ENCODE measurements around the gene GUCY2F.

GUCY2F gene

DNA sequence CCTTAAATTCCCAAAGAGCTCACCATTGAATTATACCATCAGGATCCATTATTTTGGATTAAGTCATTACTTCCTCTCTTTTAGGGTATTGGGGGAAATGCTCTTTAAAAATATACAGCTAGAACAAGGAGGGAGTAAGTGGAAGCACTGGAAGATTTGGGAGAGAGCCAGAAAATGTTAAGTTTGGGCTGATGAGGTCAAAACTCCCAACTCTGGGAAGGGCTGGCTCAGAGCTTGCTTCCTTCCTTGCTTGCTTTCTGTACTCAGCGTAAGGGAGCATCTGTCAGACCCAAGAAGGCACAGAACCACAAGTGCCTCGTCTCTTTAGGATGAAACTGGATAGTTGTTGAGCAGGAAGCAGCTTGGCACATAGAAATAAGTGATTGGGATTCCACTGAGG is 138.2 kb downstream of the GUCY2F start:
- DNase-seq (ENCODE audit: low read depth in 2 of 2), result no peak

DNA sequence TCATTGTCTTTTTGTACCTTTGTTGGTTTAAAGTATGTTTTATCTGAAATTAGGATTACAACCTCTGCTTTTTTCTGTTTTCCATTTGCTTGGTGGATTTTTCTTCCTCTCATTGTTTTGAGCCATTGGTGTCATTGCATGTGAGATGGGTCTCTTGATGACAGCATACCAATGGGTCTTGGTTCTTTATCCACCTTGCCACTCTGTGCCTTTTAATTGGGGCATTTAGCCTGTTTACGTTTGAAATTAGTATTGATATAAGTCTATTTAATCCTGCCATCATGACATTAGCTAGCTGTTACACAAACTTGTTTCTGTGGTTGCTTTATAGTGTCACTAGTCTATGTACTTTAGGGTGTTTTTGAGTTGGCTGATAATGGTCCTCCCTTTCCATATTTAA is 145.7 kb downstream of the GUCY2F start:
- DNase-seq (ENCODE audit: low read depth in 2 of 2), result no peak

DNA sequence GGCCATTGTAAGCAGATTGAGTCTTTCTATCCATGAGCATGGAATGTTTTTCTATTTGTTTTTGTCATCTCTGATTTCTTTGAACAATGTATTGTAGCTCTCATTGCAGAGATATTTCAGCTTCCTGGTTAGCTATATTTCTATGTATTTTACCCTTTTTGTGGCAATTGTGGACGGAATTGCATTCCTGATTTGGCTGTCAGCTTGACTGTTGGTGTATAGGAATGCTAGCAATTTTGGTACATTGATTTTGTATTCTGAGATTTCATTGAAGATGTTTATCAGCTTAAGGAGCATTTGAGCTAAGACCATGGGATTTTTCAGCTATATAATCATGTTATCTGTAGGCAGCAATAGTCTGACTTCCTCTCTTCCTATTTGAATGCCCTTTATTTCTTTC is 154.6 kb downstream of the GUCY2F start:
- no peak for DNase-seq (ENCODE audit: low read depth in 2 of 2)
